DMS79 treated with DMSO at 0.1 percent for 48 hours (cell line): ENCODE measurements around the gene ZNF669.
"Not testable (repeated sequence)": the region's sequence is repeated elsewhere in the genome, so short reads cannot be mapped to it uniquely, and the experiment has no call there.

Experiments used
- DNase-seq: peaks from one replicate; lab custom pipeline; 2025; lab: John Stamatoyannopoulos, UW

Gene ZNF669

GRCh38 chr1:247103859-247104591 is at the start of gene ZNF669:
TSS of gene ZNF669 (minus strand) at chr1:247104356. CDS start at chr1:247104199, 157 bp downstream.
- DNase-seq: peak; percentile 87

- DNase-seq: no peak
Measured at GRCh38 chr1:247147781-247148180, 43.6 kb upstream of the ZNF669 start.

GRCh38 chr1:247147120-247147519 is 43.0 kb upstream of the ZNF669 start:
- DNase-seq: not testable (repeated sequence)

- no peak for DNase-seq
Measured at GRCh38 chr1:247146671-247147070, 42.5 kb upstream of the ZNF669 start.

GRCh38 chr1:247145279-247145678 is 41.1 kb upstream of the ZNF669 start:
- DNase-seq: no peak

- not testable (repeated sequence) for DNase-seq
Measured at GRCh38 chr1:247139557-247139956, 35.4 kb upstream of the ZNF669 start.

- no peak for DNase-seq
Measured at GRCh38 chr1:247131236-247131635, 27.1 kb upstream of the ZNF669 start.

GRCh38 chr1:247127519-247128282 is 23.5 kb upstream of the ZNF669 start:
- not testable (repeated sequence) for DNase-seq

GRCh38 chr1:247126601-247127000 is 22.4 kb upstream of the ZNF669 start:
- not testable (repeated sequence) for DNase-seq

- not testable (repeated sequence) for DNase-seq
Measured at GRCh38 chr1:247126166-247126565, 22.0 kb upstream of the ZNF669 start.

GRCh38 chr1:247121382-247121781 is 17.2 kb upstream of the ZNF669 start:
- no peak for DNase-seq

- not testable (repeated sequence) for DNase-seq
Measured at GRCh38 chr1:247120408-247120668, 16.2 kb upstream of the ZNF669 start.

- DNase-seq: no peak
Measured at GRCh38 chr1:247119600-247120407, 15.6 kb upstream of the ZNF669 start.

- no peak for DNase-seq
Measured at GRCh38 chr1:247118946-247119446, 14.8 kb upstream of the ZNF669 start.

- no peak for DNase-seq
Measured at GRCh38 chr1:247115545-247115944, 11.4 kb upstream of the ZNF669 start.

GRCh38 chr1:247115141-247115510 is 11.0 kb upstream of the ZNF669 start:
- no peak for DNase-seq

- DNase-seq: no peak
Measured at GRCh38 chr1:247114351-247115140, 10.4 kb upstream of the ZNF669 start.

GRCh38 chr1:247113733-247114271 is 9.6 kb upstream of the ZNF669 start:
- DNase-seq: no peak

- no peak for DNase-seq
Measured at GRCh38 chr1:247113094-247113497, 8.9 kb upstream of the ZNF669 start.

- DNase-seq: no peak
Measured at GRCh38 chr1:247112479-247112781, 8.3 kb upstream of the ZNF669 start.

- DNase-seq: peak; percentile 35
Measured at GRCh38 chr1:247111700-247112478, 7.7 kb upstream of the ZNF669 start.
